Heart left ventricle (tissue), 16 donors: ENCODE data around the gene PSMB10. TPM values are rescaled to one million over a fixed set of nuclear protein-coding genes. Genes with fewer than 3 reads are reported as not detected.
A peak's percentile ranks its signal among the peaks of the same experiment; 100 is the strongest.

Source experiments
- ATAC-seq, 4 donors: fragments of 200-7000 bp; cut with Tn5 transposase; one replicate each; pipeline ENCODE4 v1.9.1; 2020 to 2022; ENCODE audit warnings: moderate library complexity in 4 of 4, mild to moderate bottlenecking in 3 of 4, moderate number of reproducible peaks in 1 of 4
- DNase-seq, 5 donors: peaks; one replicate each; pipeline ENCODE4 v3.0.0-alpha.2; 2020
- H3K27ac ChIP-seq, 12 donors: fragments of 200-600 bp; sonication (generic) in 4 of 12; one replicate each; pipeline versions ENCODE4 v1.5.0 to v1.8.0; 2016 to 2022; ENCODE audit warnings: mild to moderate bottlenecking in 2 of 12
- H3K27me3 ChIP-seq, 9 donors: fragments of 200-600 bp; sonication (generic) in 2 of 9; one replicate each; pipeline versions ENCODE4 v1.5.1 to v1.8.0; 2016 to 2022; ENCODE audit warnings: mild to moderate bottlenecking in 3 of 9
- H3K36me3 ChIP-seq, 9 donors: fragments of 200-600 bp; sonication (generic) in 2 of 9; one replicate each; pipeline versions ENCODE4 v1.5.0 to v1.8.0; 2018 to 2022; ENCODE audit warnings: mild to moderate bottlenecking in 2 of 9
- H3K4me1 ChIP-seq, 12 donors: fragments of 200-600 bp; sonication (generic) in 4 of 12; one replicate each; pipeline versions ENCODE4 v1.5.0 to v1.8.0; 2016 to 2022; ENCODE audit warnings: mild to moderate bottlenecking in 3 of 12
- H3K4me3 ChIP-seq, 12 donors: fragments of 200-600 bp; sonication (generic) in 4 of 12; one replicate each; pipeline versions ENCODE4 v1.5.0 to v1.8.0; 2017 to 2022; ENCODE audit warnings: mild to moderate bottlenecking in 9 of 12, moderate library complexity in 4 of 12
- H3K9me3 ChIP-seq, 12 donors: fragments of 200-600 bp; sonication (generic) in 4 of 12; one replicate each; pipeline versions ENCODE4 v1.5.0 to v1.8.0; 2016 to 2022; ENCODE audit warnings: mild to moderate bottlenecking in 1 of 12
- POLR2A ChIP-seq, 2 donors: fragments of 450-650 bp; IDR thresholded peaks; one replicate each; pipeline ENCODE4 v1.6.1; 2017; ENCODE audit warnings: antibody characterized with exemption in 2 of 2, mild to moderate bottlenecking in 2 of 2, moderate library complexity in 2 of 2
- WGBS, 4 donors: extraction: QIAGEN DNeasy Blood & Tissue Kit in 2 of 4; methylation state at CpG; one replicate each; pipeline versions ENCODE4 v1.1.5 to v1.1.7; 2013 to 2018; 5-methylcytosine and 5-hydroxymethylcytosine counted together
- intact Hi-C, 10 donors: fragments of 100-400 bp; cut with DNase I; formaldehyde crosslinking; loops; one replicate each; pipeline versions ENCODE4 v1.11.1 to v1.14.2; 2022
- polyA plus RNA-seq, 2 donors: library from polyadenylated mRNA; stranded (reverse); fragments of 200-250 nt; gene quantifications; one replicate each; pipeline ENCODE4 v1.2.3, GENCODE V29; 2013
- total RNA-seq, 9 donors: library from RNA; depleted of rRNA in 2 of 9; stranded (reverse); fragments of >200 nt in 2 of 9; fragmentation: NEBNext Ultra II Directional in 3 of 9; extraction: Animal tissue kit (Norgen Biotek cat#: 25700) in 3 of 9; gene quantifications; one replicate each; pipeline versions ENCODE4 v1.1.0 to v1.2.4, GENCODE V29; 2016 to 2023
- TF ChIP-seq, protein P1 (sequence below), 12 donors: fragments of 200-600 bp; sonication (generic) in 4 of 12; IDR thresholded peaks; one replicate each; pipeline versions ENCODE4 v1.5.0 to v1.8.0; 2018 to 2022; ENCODE audit warnings: antibody characterized with exemption in 12 of 12, mild to moderate bottlenecking in 5 of 12
- donor health status: ischemic (EF 13 %, LVEDD 7.1; RV severe dilation, severe dysfunction).
- donor health status: healthy with polysubstance abuse.
- donor health status: DM: no; HTN: yes; CAD: no.
- donor health status: DM: no; HTN: no; CAD: no.
- donor health status: ischemic (EF 25% LVEDD 6.9; RV normal size, moderate dysfunction).
- donor health status: ischemic (EF 25% LVEDD 5.7; RV mildly dilated, moderate dysfunction).
- donor health status: healthy.
- donor health status: DM: yes; HTN: yes; CAD: no.
- donor health status: ischemic (EF 35%, LVEDD 5.7; RV mildly dilated, moderate dysfunction).
- donor health status: nonischemic (EF 11% LVEDD 7.7; RV severe dilation, severe dysfunction).
- donor health status: DM: yes; HTN: yes; CAD: no.
- donor health status: PGD.
- donor health status: ischemic (EF 29% LVEDD 5.4; RV normal size, mild dysfunction).
- donor health status: nonischemic (EF 23%, LVEDD 6.1; RV moderate dilation, normal function).

Gene PSMB10
- total and polyA plus RNA-seq, 11 donors: 39.4 to 182 (median 60.5) TPM

GRCh38 chr16:67935101-67935401 is 1.6 kb downstream of the PSMB10 start:
- H3K4me3 ChIP-seq: peak overlapping the region in 11 of 12 donors; percentile 57 to 98 (median 75)
- peaks cover 0 to 38% (median 23%) of the 10 kb centered on the region in 12 donors for H3K4me1 ChIP-seq
- peak overlapping the region in 11 of 12 donors; percentile 87 to 99 (median 93) for H3K27ac ChIP-seq
- peaks cover 0 to 58% (median 27%) of the 10 kb centered on the region in 9 donors for H3K36me3 ChIP-seq
- peak; percentile 2 to 5 (median 3) for ATAC-seq
- intact Hi-C loops: loop anchor here in 5 of 10 donors (1.0 to 10.0 kb wide), 4 partner anchors 33 to 410 kb away; partner anchors contain the start of genes RIPOR1 (in 2 of the 5) and SLC12A4 (in 1 of the 5)
- no peaks in the 10 kb centered on the region for H3K27me3 ChIP-seq
- no peaks in the 10 kb centered on the region for H3K9me3 ChIP-seq
- WGBS, 4 donors: 19 to 36% (median 32%) methylated on average over 13 of the region's 13 CpGs
- no peak for TF ChIP-seq POLR2A (IDR thresholded peaks at IDR 0.05)
- TF ChIP-seq, protein P1, sequence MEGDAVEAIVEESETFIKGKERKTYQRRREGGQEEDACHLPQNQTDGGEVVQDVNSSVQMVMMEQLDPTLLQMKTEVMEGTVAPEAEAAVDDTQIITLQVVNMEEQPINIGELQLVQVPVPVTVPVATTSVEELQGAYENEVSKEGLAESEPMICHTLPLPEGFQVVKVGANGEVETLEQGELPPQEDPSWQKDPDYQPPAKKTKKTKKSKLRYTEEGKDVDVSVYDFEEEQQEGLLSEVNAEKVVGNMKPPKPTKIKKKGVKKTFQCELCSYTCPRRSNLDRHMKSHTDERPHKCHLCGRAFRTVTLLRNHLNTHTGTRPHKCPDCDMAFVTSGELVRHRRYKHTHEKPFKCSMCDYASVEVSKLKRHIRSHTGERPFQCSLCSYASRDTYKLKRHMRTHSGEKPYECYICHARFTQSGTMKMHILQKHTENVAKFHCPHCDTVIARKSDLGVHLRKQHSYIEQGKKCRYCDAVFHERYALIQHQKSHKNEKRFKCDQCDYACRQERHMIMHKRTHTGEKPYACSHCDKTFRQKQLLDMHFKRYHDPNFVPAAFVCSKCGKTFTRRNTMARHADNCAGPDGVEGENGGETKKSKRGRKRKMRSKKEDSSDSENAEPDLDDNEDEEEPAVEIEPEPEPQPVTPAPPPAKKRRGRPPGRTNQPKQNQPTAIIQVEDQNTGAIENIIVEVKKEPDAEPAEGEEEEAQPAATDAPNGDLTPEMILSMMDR (IDR thresholded peaks at IDR 0.05): no peak
- DNase-seq: no peak

DNA sequence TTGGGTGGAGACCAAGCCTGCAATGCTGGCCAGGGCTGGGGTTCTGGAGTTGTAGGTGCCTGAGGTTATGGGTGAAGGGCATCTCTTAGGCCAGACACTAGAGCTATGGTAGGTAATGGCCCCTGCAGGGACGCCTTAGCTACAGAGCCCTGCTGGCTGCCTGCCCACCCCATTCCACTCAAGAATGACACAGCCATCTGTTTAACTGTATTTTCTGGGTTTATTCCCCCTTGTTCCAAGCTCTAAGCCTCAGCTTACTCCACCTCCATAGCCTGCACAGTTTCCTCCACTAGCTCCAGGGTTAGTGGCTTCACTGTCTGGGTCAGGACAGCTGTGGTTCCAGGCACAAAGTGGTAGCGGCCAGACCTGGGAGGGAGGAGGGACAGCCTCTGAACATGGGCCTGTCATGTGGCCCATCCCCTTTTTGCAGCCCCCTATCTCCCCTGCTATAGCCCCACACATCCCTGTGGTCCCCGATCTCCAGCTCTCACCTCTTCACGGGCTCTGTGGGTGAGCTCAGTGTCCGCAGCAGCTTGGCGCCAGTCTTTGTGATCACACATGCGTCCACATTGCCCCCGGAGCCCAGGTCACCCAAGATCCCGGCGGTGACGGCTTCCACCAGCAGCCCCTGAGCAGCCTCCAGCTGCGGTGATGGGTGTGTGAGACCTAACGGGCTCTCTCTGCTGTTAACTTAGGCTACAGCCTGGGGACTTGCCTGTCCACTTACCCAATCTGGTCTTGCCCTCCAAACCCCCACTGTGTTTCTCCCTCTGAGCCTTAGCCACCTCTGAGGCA is 2.1 kb downstream of the PSMB10 start:
- Histone ChIP-seq H3K4me1 (peaks cover 0 to 32% (median 23%) of the 10 kb centered on the region in 12 donors), H3K36me3 (peaks cover 0 to 58% (median 25%) of the 10 kb centered on the region in 9 donors), H3K4me3 (peak overlapping the region in 10 of 12 donors; percentile 57 to 98 (median 77)), H3K27me3 (no peaks in the 10 kb centered on the region), H3K27ac (peak overlapping the region in 10 of 12 donors; percentile 87 to 99 (median 93)), H3K9me3 (no peaks in the 10 kb centered on the region)
- ATAC-seq (peak in 2 of 4 donors; percentile 0 to 1), DNase-seq (no peak)
- 43 to 59% (median 46%) methylated on average over 13 of the region's 13 CpGs for WGBS, 4 donors
- intact Hi-C loops: loop anchor here in 5 of 10 donors (1.0 to 10.0 kb wide), 5 partner anchors 34 to 410 kb away; partner anchors contain the start of genes RIPOR1 (in 2 of the 5) and SLC12A4 (in 1 of the 5)
- no peak for TF ChIP-seq POLR2A (IDR thresholded peaks at IDR 0.05)
- TF ChIP-seq, protein P1 (IDR thresholded peaks at IDR 0.05): no peak

GRCh38 chr16:67933805-67934204 is 2.8 kb downstream of the PSMB10 start:
- Histone ChIP-seq H3K27me3 (no peaks in the 10 kb centered on the region), H3K36me3 (peaks cover 0 to 58% (median 27%) of the 10 kb centered on the region in 9 donors), H3K27ac (no peak overlapping the region), H3K4me1 (peaks cover 0 to 30% (median 23%) of the 10 kb centered on the region in 12 donors), H3K4me3 (no peak overlapping the region), H3K9me3 (no peaks in the 10 kb centered on the region)
- TF ChIP-seq POLR2A (IDR thresholded peaks at IDR 0.05): no peak
- TF ChIP-seq, protein P1 (IDR thresholded peaks at IDR 0.05): no peak
- WGBS, 4 donors: 75 to 82% (median 80%) methylated on average over 6 to 7 of the region's 7 CpGs
- ATAC-seq (no peak), DNase-seq (no peak)
- intact Hi-C loops: loop anchor here in 4 of 10 donors (5.0 to 10.0 kb wide), 3 partner anchors 101 to 409 kb away; partner anchors contain the start of gene RIPOR1 (in 2 of the 4)

DNA sequence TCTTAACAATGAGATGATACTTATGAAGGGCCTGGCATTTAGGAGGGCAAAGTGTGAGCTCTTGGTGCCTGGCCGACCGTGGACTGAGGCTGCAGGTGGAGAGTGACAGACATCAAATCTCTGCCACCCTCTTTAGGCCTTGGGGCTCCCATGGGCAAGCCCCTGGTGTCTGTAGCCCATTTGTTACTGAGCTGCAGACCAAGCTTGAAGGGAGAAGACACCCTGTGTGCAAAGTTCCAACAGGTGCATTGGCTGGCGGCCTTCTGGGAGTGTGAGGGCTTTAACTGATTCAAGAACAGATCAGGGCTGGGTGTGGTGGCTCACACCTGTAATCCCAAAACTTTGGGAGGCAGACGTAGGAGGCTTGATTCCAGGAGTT is 4.2 kb downstream of the PSMB10 start:
- intact Hi-C loops: loop anchor here in 4 of 10 donors (5.0 to 10.0 kb wide), 3 partner anchors 102 to 408 kb away; partner anchors contain the start of gene RIPOR1 (in 2 of the 4)
- ATAC-seq (no peak), DNase-seq (no peak)
- Histone ChIP-seq H3K27me3 (no peaks in the 10 kb centered on the region), H3K9me3 (no peaks in the 10 kb centered on the region), H3K36me3 (peaks cover 0 to 69% (median 38%) of the 10 kb centered on the region in 9 donors), H3K4me1 (peaks cover 0 to 33% (median 22%) of the 10 kb centered on the region in 12 donors), H3K4me3 (no peak overlapping the region), H3K27ac (no peak overlapping the region)
- TF ChIP-seq, protein P1 (IDR thresholded peaks at IDR 0.05): no peak
- no peak for TF ChIP-seq POLR2A (IDR thresholded peaks at IDR 0.05)
- WGBS, 4 donors: 93 to 97% (median 96%) methylated on average over 3 to 4 of the region's 4 CpGs
